SU-DHL-6 (cell line): Measurements from ENCODE around the gene PRICKLE1.

Experiments
- H2AFZ ChIP-seq: fragments of 200-600 bp; sonication (generic); 2 replicates; pipeline ENCODE4 v1.6.1; 2014; ENCODE audit warnings: low read depth, mild to moderate bottlenecking, moderate library complexity, mixed read lengths, antibody characterized with exemption, low read length; ENCODE audit not compliant: severe bottlenecking
- H3F3A ChIP-seq: fragments of 200-600 bp; shearing (Covaris generic); 2 replicates; pipeline ENCODE4 v1.6.0; 2016; ENCODE audit warnings: antibody characterized with exemption, mild to moderate bottlenecking; ENCODE audit not compliant: insufficient read depth
- H3K27ac ChIP-seq: fragments of 200-600 bp; sonication (generic); 2 replicates; pipeline ENCODE4 v1.5.1; 2016; ENCODE audit warnings: low read depth, mild to moderate bottlenecking, low read length, moderate library complexity, mixed read lengths
- H3K27me3 ChIP-seq: fragments of 200-600 bp; sonication (generic), shearing (Covaris generic); 2 replicates; pipeline ENCODE4 v1.6.0; 2014; ENCODE audit warnings: mild to moderate bottlenecking, low read length
- H3K36me3 ChIP-seq: fragments of 200-600 bp; sonication (generic); 2 replicates; pipeline ENCODE4 v1.6.1; 2014; ENCODE audit warnings: mild to moderate bottlenecking, low read length, mixed read lengths
- H3K4me2 ChIP-seq: fragments of 300-600, 200-600 bp; shearing (Covaris generic), sonication (generic); 2 replicates; pipeline ENCODE4 v1.6.0; 2014; ENCODE audit warnings: low read length, low read depth, mild to moderate bottlenecking; ENCODE audit not compliant: poor library complexity, severe bottlenecking
- H3K4me3 ChIP-seq: fragments of 200-600 bp; sonication (generic); 2 replicates; pipeline ENCODE4 v1.5.1; 2014; ENCODE audit warnings: antibody characterized with exemption, low read length, mild to moderate bottlenecking, mixed read lengths; ENCODE audit not compliant: insufficient read depth, poor library complexity, severe bottlenecking
- H3K79me2 ChIP-seq: fragments of 200-600 bp; sonication (generic); 2 replicates; pipeline ENCODE4 v1.6.1; 2014; ENCODE audit warnings: mild to moderate bottlenecking, low read length, moderate library complexity; ENCODE audit not compliant: insufficient read depth
- H3K9ac ChIP-seq: fragments of 200-600 bp; sonication (generic); 2 replicates; pipeline ENCODE4 v1.7.0; 2014; ENCODE audit warnings: mild to moderate bottlenecking, low read length
- H3K9me2 ChIP-seq: fragments of 200-600 bp; sonication (generic); replicated peaks from 2 replicates; pipeline ENCODE4 v1.6.1; 2014; ENCODE audit warnings: low read length; ENCODE audit not compliant: insufficient read depth
- H3K9me3 ChIP-seq: fragments of 200-600 bp; sonication (generic); 2 replicates; pipeline ENCODE4 v1.6.1; 2014; ENCODE audit warnings: low read length, mixed read lengths; ENCODE audit not compliant: insufficient read depth
- H4K20me1 ChIP-seq: fragments of 200-600 bp; sonication (generic); 2 replicates; pipeline ENCODE4 v1.6.1; 2014; ENCODE audit warnings: low read depth, mild to moderate bottlenecking, antibody characterized with exemption, low read length, moderate library complexity, mixed read lengths
- EZH2phosphoT487 ChIP-seq: fragments of 200-600 bp; sonication (generic), shearing (Covaris generic); conservative IDR thresholded peaks from 2 replicates; pipeline ENCODE4 v1.6.1; 2018; ENCODE audit warnings: mild to moderate bottlenecking, antibody characterized with exemption, low read length, moderate library complexity, mixed read lengths
- TF ChIP-seq, protein P1 (sequence below): fragments of 200-600 bp; sonication (generic); IDR thresholded peaks from one replicate; pipeline ENCODE4 v1.5.1; 2017; ENCODE audit warnings: antibody characterized with exemption, mild to moderate bottlenecking, low read length, moderate library complexity; ENCODE audit not compliant: insufficient read depth, poor library complexity, severe bottlenecking

PRICKLE1 gene

GRCh38 chr12:42552822-42553221 lies 36.7 kb downstream of the PRICKLE1 start:
- no peak overlapping the region for H2AFZ ChIP-seq
- no peak overlapping the region for H3K4me3 ChIP-seq
- H3K4me2 ChIP-seq = no peak overlapping the region
- H3K27me3 ChIP-seq = no peaks in the 10 kb centered on the region
- no peaks in the 10 kb centered on the region for H3K9me2 ChIP-seq
- no peaks in the 10 kb centered on the region for H3K79me2 ChIP-seq
- H3K9me3 ChIP-seq = no peaks in the 10 kb centered on the region
- H3F3A ChIP-seq = no peaks in the 10 kb centered on the region
- no peaks in the 10 kb centered on the region for H4K20me1 ChIP-seq
- no peak overlapping the region for H3K9ac ChIP-seq
- H3K36me3 ChIP-seq = no peaks in the 10 kb centered on the region
- H3K27ac ChIP-seq = no peak overlapping the region
- no peak for TF ChIP-seq EZH2phosphoT487
- TF ChIP-seq, protein P1, sequence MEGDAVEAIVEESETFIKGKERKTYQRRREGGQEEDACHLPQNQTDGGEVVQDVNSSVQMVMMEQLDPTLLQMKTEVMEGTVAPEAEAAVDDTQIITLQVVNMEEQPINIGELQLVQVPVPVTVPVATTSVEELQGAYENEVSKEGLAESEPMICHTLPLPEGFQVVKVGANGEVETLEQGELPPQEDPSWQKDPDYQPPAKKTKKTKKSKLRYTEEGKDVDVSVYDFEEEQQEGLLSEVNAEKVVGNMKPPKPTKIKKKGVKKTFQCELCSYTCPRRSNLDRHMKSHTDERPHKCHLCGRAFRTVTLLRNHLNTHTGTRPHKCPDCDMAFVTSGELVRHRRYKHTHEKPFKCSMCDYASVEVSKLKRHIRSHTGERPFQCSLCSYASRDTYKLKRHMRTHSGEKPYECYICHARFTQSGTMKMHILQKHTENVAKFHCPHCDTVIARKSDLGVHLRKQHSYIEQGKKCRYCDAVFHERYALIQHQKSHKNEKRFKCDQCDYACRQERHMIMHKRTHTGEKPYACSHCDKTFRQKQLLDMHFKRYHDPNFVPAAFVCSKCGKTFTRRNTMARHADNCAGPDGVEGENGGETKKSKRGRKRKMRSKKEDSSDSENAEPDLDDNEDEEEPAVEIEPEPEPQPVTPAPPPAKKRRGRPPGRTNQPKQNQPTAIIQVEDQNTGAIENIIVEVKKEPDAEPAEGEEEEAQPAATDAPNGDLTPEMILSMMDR = no peak

DNA sequence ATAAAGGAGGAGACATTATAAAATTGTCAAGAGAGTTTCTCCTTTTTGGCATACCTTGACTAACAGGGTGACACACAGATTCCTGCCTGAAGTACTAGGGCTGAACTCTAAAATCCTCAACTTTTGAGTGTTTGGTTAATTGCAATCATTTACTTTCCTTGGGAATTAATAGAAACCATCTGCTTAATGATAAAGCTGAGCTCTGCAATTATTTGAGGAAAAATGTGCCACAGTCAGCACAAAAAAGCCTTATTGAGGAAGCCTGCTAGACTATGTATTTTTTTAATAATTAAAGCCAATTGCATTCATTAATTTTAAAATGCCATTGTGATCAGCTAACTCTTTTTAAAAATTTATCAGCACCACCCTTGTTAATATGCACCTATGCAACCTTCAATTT lies 38.7 kb downstream of the PRICKLE1 start:
- Histone ChIP-seq H3K9me3 (no peaks in the 10 kb centered on the region), H3K27ac (no peak overlapping the region), H3K4me3 (no peak overlapping the region), H2AFZ (no peak overlapping the region), H3K9ac (no peak overlapping the region), H4K20me1 (no peaks in the 10 kb centered on the region), H3K9me2 (no peaks in the 10 kb centered on the region), H3K27me3 (no peaks in the 10 kb centered on the region), H3K4me2 (no peak overlapping the region), H3K36me3 (no peaks in the 10 kb centered on the region), H3K79me2 (no peaks in the 10 kb centered on the region), H3F3A (no peaks in the 10 kb centered on the region)
- TF ChIP-seq, protein P1 = no peak
- no peak for TF ChIP-seq EZH2phosphoT487

GRCh38 chr12:42546709-42547108 lies 42.8 kb downstream of the PRICKLE1 start:
- no peaks in the 10 kb centered on the region for H3F3A ChIP-seq
- no peak overlapping the region for H3K9ac ChIP-seq
- no peak overlapping the region for H3K4me3 ChIP-seq

More at GRCh38 chr12:42546709-42547108, 42.8 kb downstream of the PRICKLE1 start:
- Histone ChIP-seq H3K9me2 (no peaks in the 10 kb centered on the region), H3K27me3 (no peaks in the 10 kb centered on the region), H4K20me1 (no peaks in the 10 kb centered on the region), H3K79me2 (no peaks in the 10 kb centered on the region), H3K27ac (no peak overlapping the region), H3K36me3 (no peaks in the 10 kb centered on the region), H3K4me2 (no peak overlapping the region), H3K9me3 (no peaks in the 10 kb centered on the region), H2AFZ (no peak overlapping the region)
- no peak for TF ChIP-seq EZH2phosphoT487
- TF ChIP-seq, protein P1 = no peak
